ENCODE results near the gene GGTLC1.
"Not testable (repeated sequence)": the region's sequence is repeated elsewhere in the genome, so short reads cannot be mapped to it uniquely, and the experiment has no call there.

The GGTLC1 gene

DNA sequence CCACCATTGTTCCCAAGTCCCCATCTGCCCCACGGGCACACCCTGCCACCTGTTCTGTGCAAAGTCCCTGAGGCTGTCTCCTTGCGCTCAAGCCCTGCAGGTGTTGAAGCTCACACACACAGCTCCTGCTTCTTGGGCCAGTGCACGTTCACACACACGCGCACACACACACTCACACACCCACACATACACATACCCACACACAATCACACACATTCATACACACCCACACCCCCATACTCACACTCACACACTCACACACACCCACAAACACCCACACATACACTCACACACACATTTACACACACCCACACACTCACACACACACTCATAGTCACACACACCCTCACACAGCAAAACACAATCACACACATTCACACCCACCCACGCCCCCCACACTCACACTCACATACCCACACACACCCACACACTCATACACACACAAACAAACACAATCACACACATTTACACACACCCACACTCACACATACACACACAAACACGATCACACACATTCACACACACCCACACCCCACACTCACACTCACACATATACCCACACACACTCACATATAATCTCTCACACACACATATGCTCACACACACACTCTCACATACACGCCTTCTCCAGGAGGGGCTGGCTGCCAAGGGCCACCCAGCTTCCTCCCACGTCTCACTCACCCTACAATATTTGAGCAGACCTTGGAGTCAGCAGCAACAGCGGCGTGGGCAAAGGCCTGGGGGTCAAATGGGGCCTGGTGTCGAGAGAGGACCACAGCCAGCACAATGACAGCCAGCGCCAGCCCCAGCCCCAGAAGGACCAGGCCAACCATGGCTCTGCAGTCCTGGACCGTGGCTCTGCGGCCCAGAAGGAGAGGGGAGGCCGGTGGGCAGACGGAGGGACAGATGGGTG, 8.4 kb downstream of the GGTLC1 start:
- not testable (repeated sequence) for H3K27me3 ChIP-seq (ENCODE audit: control insufficient read depth, insufficient read depth, low read length); H3K27ac ChIP-seq (ENCODE audit: low read length); H3K36me3 ChIP-seq (ENCODE audit: control insufficient read depth, low read depth, low read length); H3K4me1 ChIP-seq (ENCODE audit: control insufficient read depth, low read depth, low read length); H3K4me3 ChIP-seq (ENCODE audit: low read length); H3K9ac ChIP-seq (ENCODE audit: low read length); H3K9me3 ChIP-seq (ENCODE audit: control insufficient read depth, low read depth, low read length)

DNA sequence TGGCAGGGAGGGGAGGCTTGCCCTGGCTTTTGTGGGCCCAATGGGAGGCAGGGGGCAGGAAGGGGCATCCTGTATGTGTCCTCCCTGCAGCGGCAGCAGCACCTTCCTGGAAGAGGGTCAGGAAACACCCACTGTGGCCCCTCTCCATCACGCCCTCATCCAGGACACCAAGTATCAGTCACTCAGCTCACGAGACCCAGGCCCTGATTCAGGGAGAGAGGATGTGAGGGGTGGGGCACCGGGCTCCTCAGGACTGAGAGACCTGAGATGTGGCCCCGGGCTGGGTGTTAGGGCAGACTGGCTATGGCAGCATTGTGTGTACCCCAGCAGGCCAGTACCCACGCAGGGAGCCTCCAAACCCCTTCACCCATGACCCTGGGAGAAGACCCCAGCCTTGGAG, 9.2 kb downstream of the GGTLC1 start:
- not testable (repeated sequence) for H3K4me1 ChIP-seq (ENCODE audit: control insufficient read depth, low read depth, low read length); H3K36me3 ChIP-seq (ENCODE audit: control insufficient read depth, low read depth, low read length); H3K9ac ChIP-seq (ENCODE audit: low read length); H3K4me3 ChIP-seq (ENCODE audit: low read length); H3K9me3 ChIP-seq (ENCODE audit: control insufficient read depth, low read depth, low read length); H3K27me3 ChIP-seq (ENCODE audit: control insufficient read depth, insufficient read depth, low read length); H3K27ac ChIP-seq (ENCODE audit: low read length)

DNA sequence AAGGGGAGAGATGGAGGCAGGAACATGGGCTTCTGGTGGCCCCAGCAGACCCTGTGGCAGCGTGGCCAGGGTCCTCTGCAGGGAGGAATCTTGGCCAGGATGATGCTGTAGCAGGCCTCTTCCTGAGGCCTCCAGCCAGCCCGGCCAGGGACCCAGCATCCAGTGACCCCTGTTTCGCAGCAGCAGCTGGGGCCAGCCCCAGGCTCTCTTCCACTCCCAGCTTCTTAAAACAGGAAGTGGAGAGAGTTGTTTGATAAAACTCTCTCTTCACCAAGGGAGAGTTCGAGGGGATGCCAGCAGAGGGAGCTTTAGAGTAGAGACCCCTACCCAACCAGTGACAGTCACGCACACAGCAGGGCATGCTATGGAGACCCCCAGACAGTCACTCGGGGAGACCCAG, 10.1 kb downstream of the GGTLC1 start:
- H3K9ac ChIP-seq (ENCODE audit: low read length); H3K4me1 ChIP-seq (ENCODE audit: control insufficient read depth, low read depth, low read length); H3K36me3 ChIP-seq (ENCODE audit: control insufficient read depth, low read depth, low read length); H3K27me3 ChIP-seq (ENCODE audit: control insufficient read depth, insufficient read depth, low read length); H3K4me3 ChIP-seq (ENCODE audit: low read length); H3K27ac ChIP-seq (ENCODE audit: low read length); H3K9me3 ChIP-seq (ENCODE audit: control insufficient read depth, low read depth, low read length): not testable (repeated sequence)

DNA sequence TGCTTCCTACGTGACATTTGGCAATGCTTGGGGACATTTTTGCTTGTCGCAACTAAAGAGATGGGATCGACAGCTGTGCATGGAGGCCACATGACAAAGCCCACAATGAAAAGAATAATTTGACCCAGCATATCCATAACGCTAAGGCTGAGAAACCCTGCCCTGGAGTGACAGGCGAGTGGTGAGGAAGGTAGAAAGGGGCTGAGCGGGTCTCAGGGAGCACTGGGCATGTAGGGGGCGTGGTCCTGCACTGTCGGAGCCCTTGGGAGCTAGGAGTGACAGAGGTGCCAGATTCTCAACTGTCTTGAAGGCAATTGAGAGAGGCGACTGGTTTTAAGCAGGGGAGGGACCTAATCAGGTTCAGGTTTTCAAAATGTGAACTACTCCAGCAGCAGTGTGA, 13.6 kb downstream of the GGTLC1 start:
- no peaks in the 10 kb centered on the region for H3K27me3 ChIP-seq (ENCODE audit: control insufficient read depth, insufficient read depth, low read length)

DNA sequence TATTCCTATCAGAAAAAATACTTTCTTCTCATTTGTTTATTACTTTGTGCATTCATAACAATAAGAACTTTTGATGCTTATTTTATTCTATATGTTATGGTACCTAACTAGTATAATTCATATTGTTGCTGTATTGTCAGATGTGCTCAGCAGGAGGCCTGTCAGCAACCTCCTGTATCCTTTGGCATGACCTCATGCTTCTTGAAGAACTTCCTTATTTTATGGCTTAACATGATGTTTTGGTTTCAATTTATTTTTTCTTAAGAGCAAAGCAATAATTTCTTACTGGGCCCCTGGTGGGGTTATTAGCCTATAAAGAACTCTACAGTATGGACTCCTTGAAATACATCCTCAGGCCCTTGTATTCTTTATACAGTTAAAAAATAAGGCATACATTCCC, 17.3 kb downstream of the GGTLC1 start:
- H3K4me1 ChIP-seq (ENCODE audit: control insufficient read depth, low read depth, low read length): peaks cover 6% of the 10 kb centered on the region
- H3K9me3 ChIP-seq (ENCODE audit: control insufficient read depth, low read depth, low read length): no peaks in the 10 kb centered on the region
- H3K4me3 ChIP-seq (ENCODE audit: low read length): no peak overlapping the region
- no peaks in the 10 kb centered on the region for H3K27me3 ChIP-seq (ENCODE audit: control insufficient read depth, insufficient read depth, low read length)
- H3K36me3 ChIP-seq (ENCODE audit: control insufficient read depth, low read depth, low read length): no peaks in the 10 kb centered on the region
- no peak overlapping the region for H3K9ac ChIP-seq (ENCODE audit: low read length)
- no peak overlapping the region for H3K27ac ChIP-seq (ENCODE audit: low read length)

More for the DNA sequence above, 13.6 kb downstream of the GGTLC1 start:
- no peaks in the 10 kb centered on the region for H3K9me3 ChIP-seq (ENCODE audit: control insufficient read depth, low read depth, low read length)
- H3K36me3 ChIP-seq (ENCODE audit: control insufficient read depth, low read depth, low read length): no peaks in the 10 kb centered on the region
- H3K4me3 ChIP-seq (ENCODE audit: low read length): no peak overlapping the region
- peaks cover 6% of the 10 kb centered on the region for H3K4me1 ChIP-seq (ENCODE audit: control insufficient read depth, low read depth, low read length)
- H3K27ac ChIP-seq (ENCODE audit: low read length): no peak overlapping the region
- H3K9ac ChIP-seq (ENCODE audit: low read length): no peak overlapping the region

DNA sequence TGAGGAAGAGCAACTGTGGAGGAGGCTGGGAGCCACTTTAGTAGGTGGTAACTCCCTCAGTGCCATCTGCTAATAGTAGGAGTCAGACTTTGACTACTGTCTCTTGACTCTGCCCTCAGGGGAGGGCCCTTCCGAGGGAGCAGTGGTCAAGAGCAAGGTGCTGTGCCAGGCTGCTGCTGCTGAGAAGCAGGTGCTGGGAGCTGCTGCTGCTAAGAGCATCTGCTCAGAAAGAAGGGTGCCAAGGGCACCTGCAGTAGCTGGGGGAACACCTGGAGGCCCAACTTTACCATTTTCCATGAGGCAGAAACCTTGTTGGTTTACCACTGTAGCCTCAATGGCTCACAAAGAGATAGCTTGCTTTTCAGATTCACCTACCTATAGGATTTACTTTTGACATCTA, 18.5 kb downstream of the GGTLC1 start:
- Histone ChIP-seq H3K4me3 (ENCODE audit: low read length) (no peak overlapping the region), H3K4me1 (ENCODE audit: control insufficient read depth, low read depth, low read length) (peaks cover 6% of the 10 kb centered on the region), H3K27me3 (ENCODE audit: control insufficient read depth, insufficient read depth, low read length) (no peaks in the 10 kb centered on the region), H3K36me3 (ENCODE audit: control insufficient read depth, low read depth, low read length) (no peaks in the 10 kb centered on the region), H3K27ac (ENCODE audit: low read length) (no peak overlapping the region), H3K9me3 (ENCODE audit: control insufficient read depth, low read depth, low read length) (no peaks in the 10 kb centered on the region), H3K9ac (ENCODE audit: low read length) (no peak overlapping the region)

DNA sequence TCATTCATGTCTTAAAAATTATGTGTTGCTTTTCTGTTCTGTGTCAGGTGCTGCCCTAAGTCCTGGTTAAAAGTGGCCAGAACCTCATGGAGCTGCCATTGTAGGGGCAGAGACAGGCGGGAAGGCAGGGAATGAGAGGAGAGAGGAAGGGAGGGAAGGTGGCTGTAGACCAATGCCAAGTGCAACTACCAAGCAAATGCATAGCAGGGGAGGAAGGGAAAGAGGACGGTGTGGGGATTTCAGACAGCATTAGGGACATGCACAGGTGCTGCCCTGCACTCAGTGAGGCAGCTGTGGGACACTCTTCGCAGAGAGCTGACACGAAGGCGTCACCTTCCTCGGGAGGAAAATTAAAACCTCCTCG, 21.0 kb downstream of the GGTLC1 start:
- H3K27me3 ChIP-seq (ENCODE audit: control insufficient read depth, insufficient read depth, low read length): no peaks in the 10 kb centered on the region
- H3K4me1 ChIP-seq (ENCODE audit: control insufficient read depth, low read depth, low read length): peaks cover 6% of the 10 kb centered on the region
- H3K4me3 ChIP-seq (ENCODE audit: low read length): no peak overlapping the region
- H3K36me3 ChIP-seq (ENCODE audit: control insufficient read depth, low read depth, low read length): no peaks in the 10 kb centered on the region
- H3K9ac ChIP-seq (ENCODE audit: low read length): no peak overlapping the region
- no peak overlapping the region for H3K27ac ChIP-seq (ENCODE audit: low read length)
- H3K9me3 ChIP-seq (ENCODE audit: control insufficient read depth, low read depth, low read length): peaks cover 7% of the 10 kb centered on the region

DNA sequence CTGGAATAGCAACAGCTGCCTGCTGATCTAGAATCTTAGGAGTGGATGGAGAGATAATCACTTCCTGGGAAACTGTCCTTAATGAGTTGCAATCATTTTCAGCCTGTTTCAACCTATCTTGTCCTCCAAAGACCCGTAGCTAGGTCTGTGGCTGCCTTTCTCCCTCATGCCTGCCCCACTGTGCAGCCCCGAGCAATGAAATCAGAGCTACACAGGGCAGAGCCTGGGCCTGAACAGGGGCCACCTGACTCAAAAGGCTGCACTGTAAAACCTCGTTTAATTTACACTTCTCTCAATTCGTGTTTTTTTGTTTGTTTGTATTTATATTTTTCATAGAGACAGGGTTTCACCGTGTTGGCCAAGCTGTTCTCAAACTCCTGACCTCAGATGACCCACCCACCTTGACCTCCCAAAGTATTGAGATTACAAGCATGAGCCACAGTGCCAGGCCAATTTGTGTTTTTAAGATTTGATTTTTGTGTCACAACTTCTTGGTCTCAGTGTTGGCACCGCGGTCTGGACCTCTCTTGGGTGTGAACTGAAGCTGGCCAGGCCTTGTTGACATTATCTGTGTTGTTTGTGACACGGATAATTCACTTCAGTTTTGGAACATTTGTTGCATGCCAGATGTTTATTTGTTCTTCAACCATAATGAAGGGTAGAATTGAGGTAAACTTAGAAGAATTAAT, 21.5 kb downstream of the GGTLC1 start:
- Histone ChIP-seq H3K4me3 (ENCODE audit: low read length) (no peak overlapping the region), H3K9ac (ENCODE audit: low read length) (no peak overlapping the region), H3K9me3 (ENCODE audit: control insufficient read depth, low read depth, low read length) (peaks cover 7% of the 10 kb centered on the region), H3K36me3 (ENCODE audit: control insufficient read depth, low read depth, low read length) (no peaks in the 10 kb centered on the region), H3K27me3 (ENCODE audit: control insufficient read depth, insufficient read depth, low read length) (no peaks in the 10 kb centered on the region), H3K4me1 (ENCODE audit: control insufficient read depth, low read depth, low read length) (peaks cover 4% of the 10 kb centered on the region), H3K27ac (ENCODE audit: low read length) (no peak overlapping the region)

DNA sequence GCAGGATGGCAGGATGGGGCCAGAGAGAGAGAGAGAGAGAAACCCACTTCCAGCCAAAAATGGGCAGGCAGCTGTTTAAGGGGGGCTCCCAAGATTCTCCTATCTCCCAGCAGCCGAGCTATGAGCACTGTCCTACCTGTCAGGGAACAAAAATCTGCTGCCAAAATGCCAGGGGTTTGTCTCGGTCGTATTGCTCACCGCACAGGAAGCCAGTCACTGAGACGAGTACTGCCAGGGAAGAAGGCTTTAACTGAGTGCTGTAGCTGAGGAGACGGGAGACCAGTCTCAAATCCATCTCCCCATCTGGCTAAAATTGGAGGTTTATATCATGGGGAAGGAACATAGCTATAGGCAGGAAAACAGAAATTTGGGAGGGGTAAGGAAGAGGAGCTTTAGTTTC, 22.3 kb downstream of the GGTLC1 start:
- Histone ChIP-seq H3K9me3 (ENCODE audit: control insufficient read depth, low read depth, low read length) (peaks cover 7% of the 10 kb centered on the region), H3K4me1 (ENCODE audit: control insufficient read depth, low read depth, low read length) (no peaks in the 10 kb centered on the region), H3K27ac (ENCODE audit: low read length) (no peak overlapping the region), H3K36me3 (ENCODE audit: control insufficient read depth, low read depth, low read length) (no peaks in the 10 kb centered on the region), H3K27me3 (ENCODE audit: control insufficient read depth, insufficient read depth, low read length) (no peaks in the 10 kb centered on the region), H3K9ac (ENCODE audit: low read length) (no peak overlapping the region), H3K4me3 (ENCODE audit: low read length) (no peak overlapping the region)

DNA sequence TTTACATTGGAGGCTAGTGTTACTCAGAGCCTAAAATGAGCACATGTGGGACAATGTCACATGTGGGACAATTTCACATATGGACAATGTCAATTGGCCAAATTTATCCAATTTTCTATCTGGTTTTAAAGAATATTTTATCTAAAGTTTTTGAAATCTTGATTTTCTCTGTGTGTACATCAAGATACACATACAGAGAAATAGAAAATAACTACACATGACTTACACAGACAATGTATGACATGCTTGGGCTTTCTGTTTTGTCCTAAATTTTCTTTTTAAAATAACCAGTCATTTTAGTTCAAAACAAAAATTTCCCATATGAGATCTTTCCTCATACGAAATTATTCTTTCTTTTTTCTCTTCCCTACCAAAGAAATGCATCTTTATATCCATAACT, 24.6 kb downstream of the GGTLC1 start:
- Histone ChIP-seq H3K4me1 (ENCODE audit: control insufficient read depth, low read depth, low read length) (no peaks in the 10 kb centered on the region), H3K9me3 (ENCODE audit: control insufficient read depth, low read depth, low read length) (peaks cover 7% of the 10 kb centered on the region), H3K36me3 (ENCODE audit: control insufficient read depth, low read depth, low read length) (no peaks in the 10 kb centered on the region), H3K9ac (ENCODE audit: low read length) (no peak overlapping the region), H3K27me3 (ENCODE audit: control insufficient read depth, insufficient read depth, low read length) (no peaks in the 10 kb centered on the region), H3K4me3 (ENCODE audit: low read length) (no peak overlapping the region), H3K27ac (ENCODE audit: low read length) (no peak overlapping the region)

DNA sequence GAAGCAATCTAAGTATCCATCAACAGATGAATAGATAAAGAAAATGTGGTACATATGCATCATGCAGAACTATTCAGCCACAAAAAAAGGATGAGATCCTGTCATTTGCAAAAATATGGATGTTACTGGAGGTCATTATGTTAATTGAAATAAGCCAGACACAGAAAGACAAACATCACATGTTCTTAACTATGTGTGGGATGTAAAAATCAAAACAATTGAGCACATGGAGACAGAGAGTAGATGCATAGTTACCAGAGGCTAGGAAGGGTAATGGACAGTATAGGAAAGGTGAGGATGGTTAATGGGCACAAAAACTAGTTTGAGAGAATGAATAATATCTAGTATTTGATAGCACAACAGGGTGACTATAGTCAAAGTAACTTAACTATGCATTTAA, 26.3 kb downstream of the GGTLC1 start:
- no peaks in the 10 kb centered on the region for H3K4me1 ChIP-seq (ENCODE audit: control insufficient read depth, low read depth, low read length)
- H3K36me3 ChIP-seq (ENCODE audit: control insufficient read depth, low read depth, low read length): no peaks in the 10 kb centered on the region
- no peak overlapping the region for H3K27ac ChIP-seq (ENCODE audit: low read length)
- no peaks in the 10 kb centered on the region for H3K27me3 ChIP-seq (ENCODE audit: control insufficient read depth, insufficient read depth, low read length)
- no peak overlapping the region for H3K4me3 ChIP-seq (ENCODE audit: low read length)
- peaks cover 7% of the 10 kb centered on the region for H3K9me3 ChIP-seq (ENCODE audit: control insufficient read depth, low read depth, low read length)
- H3K9ac ChIP-seq (ENCODE audit: low read length): no peak overlapping the region

DNA sequence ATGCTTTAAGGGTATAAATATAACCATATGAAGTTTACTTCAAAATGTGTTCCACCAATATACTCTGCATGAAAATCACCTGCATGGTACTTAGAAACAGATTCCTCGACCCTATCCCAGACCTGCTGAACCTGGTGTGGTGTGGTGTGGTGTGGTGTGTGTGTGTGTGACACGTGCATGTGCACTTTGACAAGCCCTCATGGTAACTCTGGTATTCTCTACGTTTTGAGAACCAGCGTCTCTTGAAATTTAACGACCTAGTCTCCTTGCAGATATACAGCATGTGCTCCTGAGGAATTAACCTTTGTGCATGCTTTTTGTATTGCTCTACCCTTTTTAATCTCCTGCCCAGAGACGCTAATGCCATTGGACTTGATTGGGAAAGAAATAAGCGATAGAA, 29.5 kb downstream of the GGTLC1 start:
- Histone ChIP-seq H3K4me1 (ENCODE audit: control insufficient read depth, low read depth, low read length) (peaks cover 14% of the 10 kb centered on the region), H3K36me3 (ENCODE audit: control insufficient read depth, low read depth, low read length) (no peaks in the 10 kb centered on the region), H3K27ac (ENCODE audit: low read length) (no peak overlapping the region), H3K27me3 (ENCODE audit: control insufficient read depth, insufficient read depth, low read length) (no peaks in the 10 kb centered on the region), H3K4me3 (ENCODE audit: low read length) (no peak overlapping the region), H3K9me3 (ENCODE audit: control insufficient read depth, low read depth, low read length) (peaks cover 7% of the 10 kb centered on the region), H3K9ac (ENCODE audit: low read length) (no peak overlapping the region)
